CD8-positive, alpha-beta memory T cell (primary cell): ENCODE measurements around the gene C3orf85. TPM values are rescaled to one million over a fixed set of nuclear protein-coding genes. Genes with fewer than 3 reads are reported as not detected.

Experiments
- CTCF ChIA-PET: fragments of 350-600 bp; sonication (Branson Sonifier 250); formaldehyde crosslinking; loops from one replicate; lab custom pipeline; 2021; ENCODE audit warnings: antibody characterized with exemption; lab: Charles Lee
- POLR2A ChIA-PET: fragments of 350-600 bp; sonication (Branson Sonifier 250); formaldehyde crosslinking; loops from one replicate; lab custom pipeline; 2021; ENCODE audit warnings: antibody characterized with exemption; lab: Charles Lee
- DNase-seq, 5 donors: peaks; one replicate each; pipeline versions ENCODE4 v3.0.0 to v3.0.0-alpha.2; 2020 to 2022; ENCODE audit warnings: mixed read lengths in 1 of 5
- H3K27ac ChIP-seq: one replicate; pipeline ENCODE4 v1.7.0; 2013; ENCODE audit warnings: low read depth, mild to moderate bottlenecking, low read length, moderate library complexity
- H3K27me3 ChIP-seq: 2 replicates; pipeline ENCODE4 v1.7.0; 2013; ENCODE audit warnings: low read length, mild to moderate bottlenecking; ENCODE audit not compliant: insufficient read depth, poor library complexity, severe bottlenecking
- H3K36me3 ChIP-seq: 2 replicates; pipeline ENCODE4 v1.7.0; 2013; ENCODE audit warnings: mild to moderate bottlenecking, low read length, moderate library complexity; ENCODE audit not compliant: insufficient read depth
- H3K4me1 ChIP-seq: 2 replicates; pipeline ENCODE4 v1.7.0; 2013; ENCODE audit warnings: mild to moderate bottlenecking, low read length, moderate library complexity; ENCODE audit not compliant: insufficient read depth
- H3K4me3 ChIP-seq: 2 replicates; pipeline ENCODE4 v1.7.0; 2013; ENCODE audit warnings: mild to moderate bottlenecking, low read length
- H3K9me3 ChIP-seq: 2 replicates; pipeline ENCODE4 v1.7.0; 2013; ENCODE audit warnings: mild to moderate bottlenecking, low read length
- H3K27ac Mint-ChIP-seq, 8 donors: one replicate each; pipeline ENCODE4 v1.8.0; 2020 to 2021; ENCODE audit warnings: mixed read lengths in 8 of 8, mild to moderate bottlenecking in 6 of 8, inconsistent platforms in 3 of 8, moderate library complexity in 3 of 8
- H3K27me3 Mint-ChIP-seq, 2 donors: one replicate each; pipeline ENCODE4 v1.8.0; 2020 to 2021; ENCODE audit warnings: mixed read lengths in 2 of 2, mild to moderate bottlenecking in 1 of 2, moderate library complexity in 1 of 2
- H3K36me3 Mint-ChIP-seq, 3 donors: one replicate each; pipeline ENCODE4 v1.8.0; 2020 to 2021; ENCODE audit warnings: mixed read lengths in 3 of 3, inconsistent platforms in 1 of 3, mild to moderate bottlenecking in 1 of 3
- H3K4me1 Mint-ChIP-seq, 3 donors: one replicate each; pipeline ENCODE4 v1.8.0; 2020 to 2021; ENCODE audit warnings: mixed read lengths in 3 of 3, inconsistent platforms in 1 of 3, mild to moderate bottlenecking in 1 of 3
- H3K4me3 Mint-ChIP-seq, 7 donors: one replicate each; pipeline ENCODE4 v1.8.0; 2020 to 2021; ENCODE audit warnings: mixed read lengths in 7 of 7, mild to moderate bottlenecking in 6 of 7, moderate library complexity in 4 of 7, inconsistent platforms in 2 of 7
- H3K9me3 Mint-ChIP-seq, 5 donors: one replicate each; pipeline ENCODE4 v1.8.0; 2020 to 2022; ENCODE audit warnings: mixed read lengths in 5 of 5, mild to moderate bottlenecking in 3 of 5, moderate library complexity in 2 of 5, inconsistent platforms in 1 of 5
- polyA plus RNA-seq: library from polyadenylated mRNA; unstranded; fragments of 300-500 nt; fragmentation: Illumina TruSeq; gene quantifications from one replicate; pipeline ENCODE4 v1.2.3, GENCODE V29; 2021
- total RNA-seq, 2 experiments: library from RNA; stranded (reverse); gene quantifications; one replicate each; pipeline ENCODE4 v1.2.3, GENCODE V29; 2021

C3orf85 gene
- total RNA-seq (not detected), polyA plus RNA-seq (not detected)

- Histone ChIP-seq H3K27ac (no peak within 1 kb of the TSS), H3K9me3 (no peaks in the 10 kb centered on the region), H3K27me3 (no peaks in the 10 kb centered on the region), H3K4me1 (no peaks in the 10 kb centered on the region), H3K36me3 (no peaks in the 10 kb centered on the region), H3K4me3 (no peak within 1 kb of the TSS)
- no peak for DNase-seq
- ChIA-PET CTCF (no interaction called here), POLR2A (no interaction called here)
- Mint-ChIP-seq H3K4me1 (no peaks in the 10 kb centered on the region), H3K4me3 (no peak within 1 kb of the TSS), H3K27ac (no peak within 1 kb of the TSS), H3K27me3 (peaks cover 0 to 4% of the 10 kb centered on the region in 2 donors), H3K9me3 (no peaks in the 10 kb centered on the region), H3K36me3 (no peaks in the 10 kb centered on the region)
Measured at GRCh38 chr3:109136523-109136922, at the start of gene C3orf85. Gene C3orf85 (plus strand): TSS chr3:109136719. CDS start chr3:109136848, 129 bp downstream.

- CTCF ChIA-PET = no interaction called here
- POLR2A ChIA-PET = no interaction called here
- H3K27ac Mint-ChIP-seq = no peak overlapping the region
Measured at GRCh38 chr3:109089265-109089664, 47.3 kb upstream of the C3orf85 start.

DNA sequence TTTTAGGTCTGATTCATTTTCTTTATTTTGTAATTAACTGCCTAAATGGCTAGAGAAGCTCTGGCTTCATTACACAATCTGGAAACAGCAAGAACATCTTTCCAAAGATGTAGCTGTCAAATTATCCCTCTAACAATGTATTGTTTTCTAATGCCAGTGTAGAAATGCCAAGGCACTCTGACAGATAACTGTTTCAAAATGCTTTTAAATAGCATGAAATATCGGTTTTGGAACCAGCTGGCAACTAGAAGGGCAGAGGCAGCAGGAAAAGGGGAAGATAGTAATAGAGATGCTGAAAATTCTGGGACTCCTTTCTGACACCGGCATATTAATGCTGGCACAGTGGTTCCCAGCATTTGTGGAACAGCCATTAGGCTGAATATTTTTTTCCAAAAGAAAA, 44.7 kb upstream of the C3orf85 start:
- Histone ChIP-seq H3K9me3 (no peaks in the 10 kb centered on the region), H3K27ac (no peak overlapping the region), H3K4me3 (no peak overlapping the region), H3K36me3 (no peaks in the 10 kb centered on the region), H3K27me3 (no peaks in the 10 kb centered on the region), H3K4me1 (no peaks in the 10 kb centered on the region)
- Mint-ChIP-seq H3K9me3 (no peaks in the 10 kb centered on the region), H3K27ac (no peak overlapping the region), H3K4me1 (no peaks in the 10 kb centered on the region), H3K4me3 (no peak overlapping the region), H3K27me3 (peaks cover 2 to 27% of the 10 kb centered on the region in 2 donors), H3K36me3 (no peaks in the 10 kb centered on the region)
- DNase-seq = no peak
- ChIA-PET CTCF (no interaction called here), POLR2A (no interaction called here)

More at GRCh38 chr3:109089265-109089664, 47.3 kb upstream of the C3orf85 start:
- no peaks in the 10 kb centered on the region for H3K9me3 ChIP-seq
- no peak overlapping the region for H3K4me3 ChIP-seq
- no peaks in the 10 kb centered on the region for H3K27me3 ChIP-seq
- peaks cover 0 to 2% (median 0%) of the 10 kb centered on the region in 5 donors for H3K9me3 Mint-ChIP-seq
- no peak overlapping the region for H3K27ac ChIP-seq
- peaks cover 3 to 44% of the 10 kb centered on the region in 2 donors for H3K27me3 Mint-ChIP-seq
- H3K4me1 Mint-ChIP-seq = no peaks in the 10 kb centered on the region
- H3K4me1 ChIP-seq = no peaks in the 10 kb centered on the region
- DNase-seq = no peak
- no peaks in the 10 kb centered on the region for H3K36me3 ChIP-seq
- no peaks in the 10 kb centered on the region for H3K36me3 Mint-ChIP-seq
- H3K4me3 Mint-ChIP-seq = no peak overlapping the region

GRCh38 chr3:109093561-109093960, 43.0 kb upstream of the C3orf85 start:
- CTCF ChIA-PET = no interaction called here
- Mint-ChIP-seq H3K27ac (no peak overlapping the region), H3K9me3 (no peaks in the 10 kb centered on the region), H3K27me3 (peaks cover 5 to 14% of the 10 kb centered on the region in 2 donors), H3K4me1 (no peaks in the 10 kb centered on the region), H3K36me3 (no peaks in the 10 kb centered on the region), H3K4me3 (no peak overlapping the region)
- Histone ChIP-seq H3K27ac (no peak overlapping the region), H3K36me3 (no peaks in the 10 kb centered on the region), H3K4me3 (no peak overlapping the region), H3K27me3 (no peaks in the 10 kb centered on the region), H3K9me3 (no peaks in the 10 kb centered on the region), H3K4me1 (no peaks in the 10 kb centered on the region)
- DNase-seq = no peak
- POLR2A ChIA-PET = no interaction called here

- H3K27me3 ChIP-seq = no peaks in the 10 kb centered on the region
- Mint-ChIP-seq H3K9me3 (no peaks in the 10 kb centered on the region), H3K27ac (no peak overlapping the region), H3K36me3 (no peaks in the 10 kb centered on the region), H3K4me1 (no peaks in the 10 kb centered on the region), H3K4me3 (no peak overlapping the region), H3K27me3 (peaks cover 4 to 7% of the 10 kb centered on the region in 2 donors)
- no peaks in the 10 kb centered on the region for H3K4me1 ChIP-seq
- ChIA-PET POLR2A (no interaction called here), CTCF (no interaction called here)
- no peak overlapping the region for H3K4me3 ChIP-seq
- no peaks in the 10 kb centered on the region for H3K36me3 ChIP-seq
- DNase-seq = no peak
- no peaks in the 10 kb centered on the region for H3K9me3 ChIP-seq
- no peak overlapping the region for H3K27ac ChIP-seq
Measured at GRCh38 chr3:109095166-109095565, 41.4 kb upstream of the C3orf85 start.

- H3K4me1 Mint-ChIP-seq = no peaks in the 10 kb centered on the region
- H3K4me3 Mint-ChIP-seq = no peak overlapping the region
- Histone ChIP-seq H3K4me3 (no peak overlapping the region), H3K4me1 (no peaks in the 10 kb centered on the region), H3K27ac (no peak overlapping the region), H3K9me3 (no peaks in the 10 kb centered on the region), H3K27me3 (no peaks in the 10 kb centered on the region), H3K36me3 (no peaks in the 10 kb centered on the region)
- no peak for DNase-seq
- no peak overlapping the region for H3K27ac Mint-ChIP-seq
- H3K9me3 Mint-ChIP-seq = no peaks in the 10 kb centered on the region
- H3K27me3 Mint-ChIP-seq = peaks cover 3 to 5% of the 10 kb centered on the region in 2 donors
- no peaks in the 10 kb centered on the region for H3K36me3 Mint-ChIP-seq
- CTCF ChIA-PET = interaction anchor here (1.2 kb wide), 1 partner anchor 11 kb away, joined by 5 read pairs; no protein-coding TSS in a partner anchor
- POLR2A ChIA-PET = no interaction called here
Measured at GRCh38 chr3:109098079-109098644, 38.4 kb upstream of the C3orf85 start.

DNA sequence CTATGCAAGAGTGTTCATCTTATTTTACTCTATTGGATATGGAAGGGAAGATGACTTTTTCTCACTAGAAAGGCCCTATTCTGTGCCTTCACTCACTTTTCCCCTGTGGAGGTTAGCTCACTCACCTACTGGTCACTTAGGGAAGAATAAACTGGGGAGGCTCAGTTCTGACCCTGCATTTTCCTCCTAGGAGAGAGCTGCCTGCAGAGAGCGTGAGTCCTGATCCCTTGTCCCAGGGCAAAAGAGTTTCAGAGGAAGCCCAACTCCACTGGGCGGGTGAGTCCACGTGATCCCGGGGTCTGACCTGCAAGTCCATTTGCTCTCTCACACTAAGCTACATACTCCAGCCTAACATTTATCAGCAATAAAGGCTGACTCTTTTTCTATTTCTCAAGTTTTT, 26.9 kb upstream of the C3orf85 start:
- H3K36me3 Mint-ChIP-seq = no peaks in the 10 kb centered on the region
- H3K4me1 Mint-ChIP-seq = no peaks in the 10 kb centered on the region
- no peaks in the 10 kb centered on the region for H3K9me3 Mint-ChIP-seq
- H3K27ac ChIP-seq = no peak overlapping the region
- H3K9me3 ChIP-seq = no peaks in the 10 kb centered on the region
- H3K4me1 ChIP-seq = no peaks in the 10 kb centered on the region
- CTCF ChIA-PET = interaction anchor here (1.4 kb wide), 1 partner anchor 11 kb away, joined by 5 read pairs; no protein-coding TSS in a partner anchor
- H3K27me3 ChIP-seq = no peaks in the 10 kb centered on the region
- H3K36me3 ChIP-seq = no peaks in the 10 kb centered on the region
- DNase-seq = no peak
- H3K27ac Mint-ChIP-seq = no peak overlapping the region
- no peak overlapping the region for H3K4me3 ChIP-seq
- POLR2A ChIA-PET = no interaction called here
- no peak overlapping the region for H3K4me3 Mint-ChIP-seq
- H3K27me3 Mint-ChIP-seq = peaks cover 3 to 30% of the 10 kb centered on the region in 2 donors

DNA sequence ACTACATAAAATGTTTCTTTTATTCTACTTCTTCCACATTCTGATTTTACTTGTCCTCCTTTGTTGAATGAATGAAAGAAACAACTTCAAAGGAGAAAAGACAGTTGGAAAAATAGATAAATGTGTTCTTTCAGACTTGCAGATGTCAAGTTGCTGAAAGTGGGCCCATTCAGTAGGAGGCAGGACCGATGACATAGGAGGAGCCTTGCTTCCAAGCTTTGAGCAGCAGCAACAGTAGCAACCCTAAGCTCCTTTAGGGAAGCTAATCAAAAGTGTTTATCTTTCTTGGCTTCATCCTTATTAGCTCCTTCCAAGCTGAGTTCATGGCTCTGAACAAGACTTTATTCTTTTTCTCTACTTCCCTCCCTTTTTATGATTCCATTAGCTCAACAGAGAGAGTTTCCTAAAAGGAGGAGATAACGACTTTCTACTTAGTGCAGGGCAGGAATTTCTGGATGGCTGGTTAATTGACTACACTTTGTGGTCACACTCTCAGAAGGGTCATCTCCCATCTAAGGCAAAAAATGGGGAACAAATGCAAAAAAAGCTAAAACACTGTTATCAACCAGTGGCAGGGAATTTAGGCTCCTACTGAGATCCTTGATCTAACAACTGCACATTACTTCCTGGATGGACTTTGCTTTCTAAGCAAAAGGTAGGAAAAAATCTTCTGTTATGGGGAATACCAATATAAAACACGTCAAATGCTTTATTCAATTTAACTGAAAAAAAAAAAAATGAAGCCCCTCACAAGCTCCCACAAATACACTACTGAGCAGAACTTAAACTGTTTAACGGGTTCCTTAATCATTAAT, 23.4 kb upstream of the C3orf85 start:
- Mint-ChIP-seq H3K9me3 (no peaks in the 10 kb centered on the region), H3K4me3 (no peak overlapping the region), H3K27me3 (peaks cover 0 to 26% of the 10 kb centered on the region in 2 donors), H3K4me1 (no peaks in the 10 kb centered on the region), H3K27ac (no peak overlapping the region), H3K36me3 (no peaks in the 10 kb centered on the region)
- DNase-seq = no peak
- Histone ChIP-seq H3K36me3 (no peaks in the 10 kb centered on the region), H3K27me3 (no peaks in the 10 kb centered on the region), H3K4me1 (no peaks in the 10 kb centered on the region), H3K27ac (no peak overlapping the region), H3K4me3 (no peak overlapping the region), H3K9me3 (no peaks in the 10 kb centered on the region)
- POLR2A ChIA-PET = no interaction called here
- CTCF ChIA-PET = no interaction called here
